ENCODE results near the gene UGP2.

- TF ChIP-seq POLR2AphosphoS5 (IDR thresholded peaks at IDR 0.05) (no peak), POLR2A (IDR thresholded peaks at IDR 0.05) (no peak)
- TF ChIP-seq, protein P1, sequence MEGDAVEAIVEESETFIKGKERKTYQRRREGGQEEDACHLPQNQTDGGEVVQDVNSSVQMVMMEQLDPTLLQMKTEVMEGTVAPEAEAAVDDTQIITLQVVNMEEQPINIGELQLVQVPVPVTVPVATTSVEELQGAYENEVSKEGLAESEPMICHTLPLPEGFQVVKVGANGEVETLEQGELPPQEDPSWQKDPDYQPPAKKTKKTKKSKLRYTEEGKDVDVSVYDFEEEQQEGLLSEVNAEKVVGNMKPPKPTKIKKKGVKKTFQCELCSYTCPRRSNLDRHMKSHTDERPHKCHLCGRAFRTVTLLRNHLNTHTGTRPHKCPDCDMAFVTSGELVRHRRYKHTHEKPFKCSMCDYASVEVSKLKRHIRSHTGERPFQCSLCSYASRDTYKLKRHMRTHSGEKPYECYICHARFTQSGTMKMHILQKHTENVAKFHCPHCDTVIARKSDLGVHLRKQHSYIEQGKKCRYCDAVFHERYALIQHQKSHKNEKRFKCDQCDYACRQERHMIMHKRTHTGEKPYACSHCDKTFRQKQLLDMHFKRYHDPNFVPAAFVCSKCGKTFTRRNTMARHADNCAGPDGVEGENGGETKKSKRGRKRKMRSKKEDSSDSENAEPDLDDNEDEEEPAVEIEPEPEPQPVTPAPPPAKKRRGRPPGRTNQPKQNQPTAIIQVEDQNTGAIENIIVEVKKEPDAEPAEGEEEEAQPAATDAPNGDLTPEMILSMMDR (IDR thresholded peaks at IDR 0.05) = no peak
Measured at GRCh38 chr2:63863707-63864106, 22.0 kb downstream of the UGP2 start.
